Stimulated activated CD8-positive, alpha-beta memory T cell treated with anti-CD3 and anti-CD28 coated beads, Interleukin-12 subunit alpha, Interleukin-12 subunit beta, amount 100 ng/mL, for 1 hour (primary cell): ENCODE results near the gene AKT1S1.
A peak's percentile ranks its signal among the peaks of the same experiment; 100 is the strongest.

ENCODE experiments used
- DNase-seq: peaks from one replicate; pipeline ENCODE4 v3.0.0-alpha.2; 2020; ENCODE audit warnings: low read depth

Gene AKT1S1

DNA sequence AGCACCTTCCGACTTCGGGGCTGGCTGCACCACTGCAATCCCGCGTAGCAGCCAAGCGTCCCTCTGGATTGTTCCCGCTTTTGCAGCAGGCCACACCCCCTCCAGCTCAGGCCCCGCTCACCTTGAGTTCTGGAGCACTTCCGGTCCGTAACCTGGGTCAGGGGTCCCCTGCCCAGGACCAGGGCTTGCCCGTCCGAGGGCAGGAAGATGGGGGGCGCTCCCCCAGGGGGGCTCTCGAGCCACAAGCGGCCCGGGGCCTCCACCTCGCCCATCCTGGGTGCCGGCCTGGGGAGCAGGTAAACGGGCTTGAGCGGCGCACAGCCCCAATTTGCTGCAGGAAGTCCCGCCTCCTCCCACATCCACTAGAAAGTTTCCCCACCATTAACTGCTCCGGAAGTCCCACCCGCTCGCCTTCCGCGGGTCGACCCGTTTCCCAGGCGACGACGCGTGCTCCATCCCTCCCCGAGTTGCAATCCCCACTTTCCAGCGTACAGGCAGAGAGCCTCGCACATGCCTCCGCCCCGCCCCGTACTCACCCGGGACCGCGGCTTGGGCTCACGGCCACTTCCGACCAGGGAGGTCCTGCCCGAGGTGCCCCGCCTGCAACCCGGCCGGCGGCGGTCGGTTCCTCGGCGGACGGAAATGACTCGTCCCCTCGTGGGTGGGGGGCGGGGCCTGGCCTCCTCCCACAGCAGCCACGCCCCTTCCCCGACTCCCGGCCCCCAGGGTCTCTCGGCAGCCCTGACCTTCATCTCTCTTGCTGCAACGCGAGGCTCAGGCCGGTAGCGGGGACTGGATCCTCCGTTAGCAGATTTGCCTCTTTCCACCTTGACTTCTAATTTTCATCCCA is 10.0 kb downstream of the AKT1S1 start, which contains the start of gene PNKP:
PNKP (minus strand) TSS at position 644 of the 850 bp plus-strand sequence; CDS start at position 272, 372 bp downstream.
- peak; percentile 82 for DNase-seq

DNA sequence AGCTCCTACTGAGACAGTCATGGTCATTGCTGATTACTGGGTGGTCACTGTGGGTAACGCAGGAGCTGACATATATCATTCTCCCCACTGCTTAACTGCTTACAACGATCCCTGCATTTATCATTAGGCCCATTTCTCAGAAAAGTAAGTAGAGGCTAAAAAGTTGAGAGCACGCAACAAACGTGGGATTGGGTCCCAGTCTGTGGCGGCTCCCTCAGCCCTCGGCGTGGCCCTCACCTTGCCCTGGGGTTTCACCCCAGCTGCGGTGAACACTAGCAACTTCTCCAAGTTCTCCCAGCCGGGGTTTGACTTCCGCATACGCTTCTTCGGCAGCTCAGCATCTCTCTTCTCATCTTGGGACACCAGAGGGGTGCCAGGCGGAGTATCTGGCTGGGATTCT is 12.3 kb downstream of the AKT1S1 start:
- DNase-seq, result no peak

DNA sequence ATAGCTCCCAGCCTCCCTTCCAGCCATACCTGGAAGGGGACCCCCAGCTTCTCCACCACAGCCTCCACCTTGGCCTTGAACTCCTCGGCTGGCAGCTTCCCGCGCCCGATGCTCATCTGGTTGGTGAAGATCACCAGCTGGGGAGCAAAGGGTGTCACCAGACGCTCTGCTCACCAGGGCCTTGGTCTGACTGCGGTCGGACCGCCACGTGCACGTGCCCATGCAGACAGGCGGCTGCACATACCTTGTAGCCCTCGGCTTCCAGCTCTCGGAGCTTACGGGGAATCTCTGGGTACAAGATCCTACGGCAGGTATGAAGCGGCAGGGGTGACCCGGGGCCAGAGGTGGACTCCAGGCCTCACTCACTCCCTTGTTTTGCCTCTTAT is 13.2 kb downstream of the AKT1S1 start:
- no peak for DNase-seq

DNA sequence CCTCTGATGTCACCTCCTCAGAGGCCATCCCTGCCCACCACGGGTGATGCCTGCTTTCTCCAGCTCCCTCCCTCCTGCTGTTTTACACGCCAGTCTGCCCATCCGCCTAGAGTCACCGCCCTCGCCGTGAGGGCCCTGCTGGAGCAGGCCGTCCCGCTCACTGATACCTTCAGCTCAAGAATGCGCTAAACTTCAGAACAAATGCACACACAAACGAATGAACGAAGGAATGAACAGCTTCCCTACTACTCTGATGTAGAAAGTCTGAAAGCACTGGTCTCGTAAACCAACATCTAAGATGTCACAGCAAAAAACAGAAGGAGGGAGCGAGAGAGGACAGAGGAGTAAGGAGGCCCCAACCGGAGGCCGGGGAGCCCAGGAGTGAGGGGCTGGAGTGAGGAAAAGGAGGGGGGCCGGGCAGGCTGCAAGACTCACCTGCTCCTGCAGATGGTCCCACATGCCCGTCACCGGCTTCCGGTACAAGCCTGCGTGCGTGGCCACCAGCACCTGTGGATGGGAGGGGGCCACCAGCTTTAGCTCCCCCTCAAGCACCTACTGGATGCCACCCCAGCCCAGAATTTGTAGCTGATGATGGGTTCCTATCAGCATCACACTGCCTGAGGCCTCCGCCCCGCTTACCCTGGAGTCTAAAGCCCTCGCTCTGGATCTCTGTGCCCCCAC is 13.8 kb downstream of the AKT1S1 start:
- no peak for DNase-seq

DNA sequence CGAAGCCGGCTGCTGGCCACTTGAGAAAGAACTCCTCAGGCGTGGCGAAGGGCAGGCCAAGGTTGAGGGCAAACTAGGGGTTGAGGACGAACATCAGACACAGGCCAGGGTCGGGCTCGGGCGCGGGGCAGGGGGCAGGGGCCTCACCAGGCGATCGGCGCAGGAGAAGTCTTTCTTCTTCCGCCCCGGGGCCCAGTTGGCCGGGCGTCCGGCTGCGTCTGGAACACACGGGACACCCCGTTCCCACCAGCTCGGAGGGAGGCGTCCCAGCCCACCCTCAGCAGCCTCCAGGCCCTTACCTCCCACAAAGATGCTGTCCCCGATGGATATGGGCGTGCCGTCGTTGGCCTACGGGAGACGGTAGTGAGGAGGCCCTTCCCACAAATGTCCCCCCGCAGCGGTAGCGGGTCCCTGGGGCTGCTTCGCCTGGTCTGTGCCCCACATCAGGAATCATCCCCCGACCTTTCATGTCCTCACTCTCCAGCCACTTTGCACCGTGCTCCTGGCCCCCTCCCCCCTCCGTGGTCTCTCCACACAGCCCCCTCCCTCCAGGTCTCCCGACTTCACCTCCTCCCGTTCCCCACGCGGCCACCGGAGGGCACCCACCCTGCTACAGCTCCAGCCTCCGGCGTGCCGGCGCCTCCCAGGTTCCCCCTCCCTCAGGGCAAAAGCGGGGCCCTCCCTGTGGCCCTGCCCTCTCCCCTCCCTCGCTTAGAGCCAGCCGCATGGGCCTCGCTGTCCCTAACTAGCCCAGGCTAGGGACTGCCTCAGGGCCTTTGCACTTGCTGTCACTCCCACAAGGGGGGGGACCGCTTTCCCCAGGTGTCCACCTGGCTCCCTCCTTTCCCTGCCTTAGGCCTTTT is 14.5 kb downstream of the AKT1S1 start:
- no peak for DNase-seq

DNA sequence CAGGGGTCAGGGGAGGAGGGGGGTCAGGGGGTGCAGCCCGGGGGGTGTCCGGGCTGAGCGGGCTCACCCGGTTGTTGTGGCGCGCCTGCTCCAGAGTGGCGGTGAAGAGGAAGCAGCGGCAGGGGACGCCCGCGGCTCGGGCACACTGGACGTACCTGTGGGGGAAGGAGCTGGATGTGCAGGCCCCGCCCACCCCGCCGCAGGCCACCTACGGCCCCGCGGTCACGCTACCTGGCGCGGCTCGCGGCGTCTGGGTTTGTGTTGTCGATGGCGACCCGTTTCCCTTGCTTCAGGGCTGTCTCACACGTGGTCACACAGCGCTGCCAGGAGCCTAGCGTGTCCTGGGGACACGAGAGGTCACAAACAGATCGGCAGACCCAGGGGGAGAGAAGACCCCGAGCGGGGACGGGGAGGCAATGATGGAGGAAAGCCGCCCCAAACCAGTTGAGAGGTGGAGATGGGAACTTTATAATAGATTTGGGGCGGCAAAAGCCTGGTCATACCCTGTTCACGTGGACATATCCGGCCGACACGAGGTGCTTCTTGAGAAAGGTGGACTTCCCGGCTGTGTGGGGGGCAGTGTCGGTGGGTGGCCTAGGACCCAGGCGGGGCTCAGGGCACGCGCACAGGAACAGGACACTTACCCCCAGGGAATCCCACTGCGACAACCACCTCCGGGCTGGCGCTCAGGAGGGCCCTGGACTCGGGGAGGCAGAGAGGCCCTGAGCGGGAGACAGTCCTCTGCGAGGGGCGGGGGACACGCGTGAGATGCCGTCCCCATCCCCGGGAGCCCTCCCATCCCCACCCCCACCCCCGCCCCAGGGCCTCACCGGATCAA is 15.4 kb downstream of the AKT1S1 start:
- DNase-seq, result no peak

DNA sequence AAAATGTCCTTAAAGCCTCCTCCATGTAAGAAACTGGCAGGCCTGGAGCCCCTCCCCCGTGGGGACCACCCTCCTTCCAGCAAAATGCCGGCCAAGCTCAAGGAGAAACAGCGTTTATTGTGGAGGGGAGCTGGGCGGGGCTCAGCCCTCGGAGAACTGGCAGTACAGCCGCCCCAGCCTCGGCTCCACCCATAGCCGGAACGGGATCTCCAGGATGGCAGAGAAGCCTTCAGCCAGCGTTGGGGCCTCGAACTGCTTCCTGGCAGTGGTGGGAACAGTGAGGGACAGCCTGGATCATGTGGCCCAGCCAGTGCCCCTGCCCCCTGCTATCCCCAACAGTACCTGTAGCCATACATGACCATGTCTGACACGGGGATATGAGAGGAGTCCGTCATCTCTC is 16.0 kb downstream of the AKT1S1 start:
- no peak for DNase-seq

DNA sequence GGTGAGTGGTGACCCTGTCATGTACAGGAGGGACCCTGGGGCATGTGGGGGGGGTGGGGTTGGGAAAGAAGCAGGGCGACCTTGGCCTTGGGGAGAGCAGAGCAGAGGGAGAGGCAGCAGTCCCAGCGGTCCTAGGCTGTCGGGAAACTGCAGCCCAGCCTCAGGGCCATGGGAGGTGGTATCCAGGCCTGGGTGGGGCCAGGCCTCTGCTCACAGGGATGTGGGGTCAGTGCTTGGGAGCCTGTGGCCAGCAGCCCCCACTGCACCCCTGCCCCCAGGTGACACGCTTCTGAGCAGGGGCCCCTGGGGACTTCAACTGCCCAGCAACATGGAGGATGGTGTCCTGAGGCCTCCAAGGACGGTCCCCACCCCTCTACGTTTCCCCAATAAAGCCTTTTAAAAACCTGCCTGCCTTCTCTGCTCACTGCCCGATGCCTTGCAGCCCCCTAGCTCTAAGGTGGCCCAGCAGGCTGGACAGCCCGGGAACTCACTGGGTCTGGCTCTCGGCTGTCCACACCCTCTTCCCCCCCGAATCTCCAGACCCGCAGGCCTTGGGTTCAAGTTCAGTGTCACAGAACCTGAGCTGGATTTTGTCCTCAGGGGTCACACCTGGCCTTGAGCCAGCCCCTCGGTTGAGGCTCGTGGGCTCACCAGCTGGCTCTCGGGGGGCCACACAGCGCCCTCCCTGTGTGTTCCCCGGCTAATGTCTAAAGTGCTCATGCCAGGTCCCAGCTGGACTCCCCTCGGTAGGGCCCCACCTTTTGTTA is 16.6 kb downstream of the AKT1S1 start:
- no peak for DNase-seq

DNA sequence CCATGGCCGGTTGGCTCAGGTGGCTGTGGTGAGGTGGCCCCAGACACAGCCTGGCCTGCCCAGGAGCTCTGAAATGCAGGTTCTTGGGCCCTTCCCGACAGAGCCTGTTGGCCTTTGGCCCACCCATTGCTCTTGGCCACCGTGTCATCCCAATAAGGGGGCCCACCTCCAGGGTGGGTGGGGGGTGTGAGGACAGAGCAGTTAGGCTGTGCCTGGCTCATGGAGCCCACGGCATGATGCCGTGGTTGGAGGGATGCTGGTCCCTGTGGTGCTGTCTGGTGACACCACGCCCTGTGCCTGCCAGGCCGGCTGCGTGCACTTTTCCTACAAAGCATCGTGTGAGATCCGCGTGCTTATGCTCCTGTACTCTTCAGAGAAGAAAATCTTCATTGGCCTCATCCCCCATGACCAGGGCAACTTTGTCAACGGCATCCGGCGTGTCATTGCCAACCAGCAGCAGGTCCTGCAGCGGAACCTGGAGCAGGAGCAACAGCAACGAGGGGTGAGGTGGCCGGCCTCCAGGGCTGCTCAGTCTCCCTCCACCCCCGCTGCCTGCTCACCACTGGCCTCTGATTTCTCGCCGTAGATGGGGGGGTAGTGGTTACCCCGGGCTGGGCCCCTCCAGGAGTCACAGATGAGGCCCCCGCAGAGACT is 17.3 kb downstream of the AKT1S1 start:
- DNase-seq, result no peak

DNA sequence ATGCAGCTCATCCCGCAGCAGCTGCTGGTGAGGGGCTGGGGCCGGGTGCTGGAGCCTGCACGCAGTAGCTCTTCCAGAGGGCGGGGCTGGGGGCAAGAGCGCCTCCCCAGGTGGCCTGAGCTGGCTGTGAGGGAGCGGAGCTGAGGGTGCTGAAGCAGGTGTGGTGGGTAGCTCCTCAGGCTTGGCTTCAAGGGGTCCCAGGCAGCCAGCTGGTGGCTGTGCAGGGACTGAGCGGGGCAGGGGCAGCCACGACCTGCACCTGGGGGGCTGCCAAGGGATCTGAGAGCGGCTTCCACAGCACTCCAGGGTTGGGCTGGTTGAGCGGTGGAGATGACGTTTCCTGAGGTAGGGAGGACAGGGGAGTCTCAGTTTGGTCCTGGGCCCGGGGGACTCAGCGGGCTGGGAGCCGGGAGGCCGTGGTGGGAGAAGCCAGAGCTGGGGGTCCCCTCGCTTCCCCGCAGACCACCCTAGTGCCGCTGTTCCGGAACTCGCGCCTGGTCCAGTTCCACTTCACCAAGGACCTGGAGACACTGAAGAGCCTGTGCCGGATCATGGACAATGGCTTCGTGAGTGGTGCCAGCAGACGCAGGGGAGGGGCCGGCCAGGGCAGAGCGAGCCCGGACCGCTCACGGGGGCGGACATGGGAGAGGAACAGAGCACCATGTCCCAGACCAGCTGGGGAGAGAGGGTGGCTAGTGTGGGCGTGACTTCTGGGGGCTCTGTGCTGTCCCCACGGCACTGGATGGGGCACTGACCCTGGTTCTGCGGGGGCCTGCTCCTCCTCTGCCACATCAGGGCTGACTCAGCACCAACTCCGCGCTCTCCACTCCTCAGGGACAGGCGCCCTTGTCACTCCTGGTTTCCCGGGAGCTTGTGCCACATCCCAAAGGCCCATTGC is 18.8 kb downstream of the AKT1S1 start:
- DNase-seq, result no peak

DNA sequence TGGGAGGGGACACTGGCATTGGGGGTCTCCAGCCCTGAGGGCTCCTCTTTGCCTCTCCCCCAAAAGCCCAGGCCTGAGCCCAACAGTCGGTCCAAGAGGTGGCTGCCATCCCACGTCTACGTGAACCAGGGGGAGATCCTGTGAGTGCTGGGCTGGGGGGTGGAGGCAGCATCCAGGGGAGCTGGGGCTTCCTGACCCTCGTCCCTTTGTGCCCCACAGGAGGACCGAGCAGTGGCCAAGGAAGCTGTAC is 19.4 kb downstream of the AKT1S1 start:
- DNase-seq, result no peak

DNA sequence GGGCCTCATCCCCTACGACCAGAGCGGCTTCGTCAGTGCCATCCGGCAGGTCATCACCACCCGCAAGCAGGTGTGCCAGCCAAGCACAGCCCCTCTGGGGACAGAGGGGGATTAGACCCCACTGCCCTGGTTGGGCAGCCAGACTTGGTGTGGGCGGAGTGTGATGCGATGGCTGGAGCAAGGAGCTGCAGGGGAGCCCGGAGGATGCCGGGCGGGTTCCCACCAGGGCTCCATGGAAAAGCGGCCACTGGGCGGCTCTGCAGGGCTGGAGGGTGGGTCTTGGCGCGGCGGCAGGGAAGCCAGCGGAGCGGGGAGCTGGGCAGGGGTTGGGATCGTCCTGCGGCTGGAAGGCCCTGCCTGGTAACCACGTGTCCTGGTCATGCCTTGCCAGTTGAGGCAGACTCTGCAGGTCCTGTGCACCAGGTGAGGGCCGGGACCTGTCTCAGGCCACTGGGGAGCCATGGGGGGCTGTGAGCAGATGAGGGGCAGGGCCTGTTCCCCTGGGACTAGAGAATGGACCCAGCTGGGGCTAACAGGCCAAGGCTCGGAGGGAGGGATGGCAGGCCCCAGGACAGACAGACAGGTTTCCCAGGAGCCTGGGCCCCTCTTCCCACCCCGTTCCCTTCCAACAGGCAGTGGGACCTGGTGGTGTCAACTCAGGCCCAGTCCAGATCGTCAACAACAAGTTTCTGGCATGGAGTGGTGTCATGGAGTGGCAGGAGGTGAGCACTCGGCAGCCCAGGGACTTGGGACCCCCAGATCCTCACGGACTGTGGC is 19.9 kb downstream of the AKT1S1 start:
- no peak for DNase-seq

DNA sequence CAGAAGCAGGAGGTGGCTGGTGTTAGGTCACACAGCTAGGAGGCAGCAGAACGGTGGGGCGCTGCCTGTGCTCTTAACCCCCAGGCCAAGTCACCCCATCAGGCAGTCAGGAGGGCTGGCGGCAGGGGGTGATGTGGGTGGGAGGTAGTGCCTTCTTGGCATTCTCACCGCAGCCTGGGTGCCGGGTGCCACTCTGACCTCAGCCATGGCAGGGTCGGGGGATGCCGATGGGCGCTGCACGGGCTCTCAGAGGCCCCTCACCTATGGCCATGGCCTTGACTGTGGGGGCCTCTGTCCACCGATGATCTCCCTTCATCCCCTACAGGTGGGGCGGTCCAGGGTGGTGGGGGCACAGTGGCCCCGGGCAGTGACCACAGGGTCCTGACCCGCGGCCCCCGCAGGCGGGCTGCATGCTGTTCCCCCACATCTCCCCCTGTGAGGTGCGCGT is 20.6 kb downstream of the AKT1S1 start:
- no peak for DNase-seq

DNA sequence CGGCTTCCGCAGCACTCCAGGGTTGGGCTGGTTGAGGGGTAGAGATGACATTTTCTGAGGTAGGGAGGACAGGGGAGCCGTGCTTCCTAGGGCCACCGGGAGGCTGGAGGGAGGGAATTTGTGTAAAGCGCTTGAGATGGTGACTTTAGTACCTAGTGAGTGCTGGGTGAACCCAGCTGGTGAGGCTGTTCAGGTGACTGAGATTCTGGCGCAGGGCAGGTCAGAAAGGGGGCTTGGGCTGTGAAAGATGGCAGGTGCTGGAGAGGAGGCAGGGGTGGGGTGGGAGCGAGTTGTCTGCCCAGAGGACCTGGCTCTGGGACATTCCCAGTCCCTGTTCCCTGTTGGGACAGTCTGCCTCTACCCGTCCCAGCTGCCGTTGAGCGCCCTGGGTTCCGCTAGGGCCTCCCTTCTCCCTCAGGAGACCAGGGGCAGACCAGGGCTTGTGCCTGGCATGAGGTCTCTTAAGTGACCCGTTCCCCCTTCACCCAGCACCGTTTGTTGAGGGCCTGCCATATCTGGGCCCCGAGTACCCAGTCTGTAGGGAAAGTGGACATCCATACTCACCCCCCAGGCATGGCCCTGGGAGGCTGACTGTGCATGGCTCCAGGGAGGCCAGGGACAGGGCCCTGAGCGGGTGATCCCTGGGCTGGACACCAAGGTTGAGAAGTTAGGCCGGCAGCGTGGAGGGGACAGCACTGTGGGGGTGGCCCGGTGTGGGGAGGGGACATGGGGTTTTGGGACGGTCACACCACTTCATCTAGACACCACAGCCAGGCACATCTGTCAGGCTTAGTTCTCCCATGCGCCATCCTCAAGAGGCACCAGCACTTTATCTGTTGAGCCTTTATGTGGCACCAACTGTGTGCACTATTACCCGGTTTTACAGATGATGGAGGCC is 21.2 kb downstream of the AKT1S1 start:
- no peak for DNase-seq

DNA sequence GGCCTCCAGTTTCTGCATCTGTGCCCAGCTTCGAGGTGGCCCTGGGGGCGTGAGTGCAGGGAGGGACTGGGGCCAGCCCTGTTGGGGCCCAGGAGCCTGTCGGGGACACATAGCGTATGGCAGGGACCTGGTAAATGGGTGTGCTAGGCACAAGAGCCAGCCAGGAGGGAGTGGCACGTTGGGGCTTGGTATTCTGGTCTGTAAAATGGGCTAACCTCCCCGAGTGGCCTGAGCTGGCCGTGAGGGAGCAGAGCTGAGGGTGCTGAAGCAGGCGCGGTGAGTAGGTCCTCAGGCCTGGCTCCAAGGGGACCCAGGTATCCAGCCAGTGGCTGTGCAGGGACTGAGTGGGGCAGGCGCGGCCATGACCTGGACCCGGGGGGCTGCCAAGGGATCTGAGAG is 21.9 kb downstream of the AKT1S1 start:
- no peak for DNase-seq

DNA sequence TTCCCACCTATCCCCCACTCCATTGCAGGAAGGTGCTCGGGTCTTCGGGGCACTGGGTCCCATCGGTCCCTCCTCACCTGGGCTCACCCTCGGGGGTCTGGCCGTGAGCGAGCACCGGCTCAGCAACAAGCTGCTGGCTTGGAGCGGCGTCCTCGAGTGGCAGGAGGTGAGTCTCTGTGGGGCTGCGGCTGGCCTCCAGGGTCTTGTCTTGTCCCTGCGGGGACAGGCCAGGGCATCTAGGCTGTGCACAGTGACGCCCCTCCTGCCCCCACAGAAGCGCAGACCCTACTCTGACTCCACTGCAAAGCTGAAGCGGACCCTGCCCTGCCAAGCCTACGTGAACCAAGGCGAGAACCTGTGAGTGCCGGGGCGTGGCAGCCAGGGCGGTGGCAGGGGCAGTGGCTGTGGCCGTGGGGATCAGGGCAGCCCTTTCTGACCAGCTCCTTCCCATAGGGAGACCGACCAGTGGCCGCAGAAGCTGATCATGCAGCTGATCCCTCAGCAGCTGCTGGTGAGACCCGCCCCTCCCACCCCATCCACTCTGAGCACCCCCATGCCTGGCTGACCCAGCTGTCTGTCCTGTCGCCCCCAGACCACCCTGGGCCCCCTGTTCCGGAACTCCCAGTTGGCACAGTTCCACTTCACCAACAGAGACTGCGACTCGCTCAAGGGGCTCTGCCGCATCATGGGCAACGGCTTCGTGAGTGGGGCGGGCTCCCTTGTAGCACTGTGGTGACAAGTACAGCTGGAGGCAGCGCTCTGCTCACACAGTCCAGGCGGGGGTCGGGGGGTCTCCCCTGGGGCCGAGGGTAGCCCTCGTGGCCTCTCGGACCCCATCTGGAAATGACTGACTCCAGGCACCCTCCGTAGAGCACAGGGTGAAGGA is 22.5 kb downstream of the AKT1S1 start:
- no peak for DNase-seq
